GM12878 (cell line): ENCODE data around the gene FDPS.

Source experiments
- BCLAF1 ChIP-seq: fragments of 450-650 bp; IDR thresholded peaks from 2 replicates; pipeline ENCODE4 v1.6.1; 2017; ENCODE audit warnings: antibody characterized with exemption, mild to moderate bottlenecking, moderate library complexity
- CTCF ChIP-seq, 3 experiments: IDR thresholded peaks in 2 of 3; conservative IDR thresholded peaks in 1 of 3; 2 replicates each; pipeline ENCODE4 v1.5.1; 2011; ENCODE audit warnings: low read depth in 3 of 3, low read length in 3 of 3, mild to moderate bottlenecking in 3 of 3, control low read depth in 2 of 3, moderate library complexity in 2 of 3, inconsistent platforms in 1 of 3, mixed read lengths in 1 of 3; ENCODE audit not compliant: control insufficient read depth in 2 of 3, insufficient read depth in 1 of 3; ENCODE audit errors: extremely low read depth in 1 of 3
- POLR2A ChIP-seq: IDR thresholded peaks from 2 replicates; pipeline ENCODE4 v1.6.1; 2011; ENCODE audit warnings: low read depth, mild to moderate bottlenecking, low read length
- POLR2AphosphoS5 ChIP-seq: IDR thresholded peaks from 2 replicates; pipeline ENCODE4 v1.6.1; 2011; ENCODE audit warnings: mild to moderate bottlenecking, low read length, inconsistent platforms
- SIX5 ChIP-seq: IDR thresholded peaks from 2 replicates; pipeline ENCODE4 v1.6.1; 2011; ENCODE audit warnings: mild to moderate bottlenecking, low read depth, low read length, moderate library complexity; ENCODE audit not compliant: severe bottlenecking
- YY1 ChIP-seq: IDR thresholded peaks from 2 replicates; pipeline ENCODE4 v1.6.1; 2011; ENCODE audit warnings: low read depth, mild to moderate bottlenecking, low read length
- ZNF24 ChIP-seq: fragments of 450-650 bp; IDR thresholded peaks from 2 replicates; pipeline ENCODE4 v1.6.1; 2017; ENCODE audit warnings: antibody characterized with exemption, mild to moderate bottlenecking

- no peak for TF ChIP-seq CTCF (IDR thresholded peaks at IDR 0.05 in 2 of 3, conservative IDR thresholded peaks at IDR 0.05 in 1 of 3; ENCODE audit: control insufficient read depth in 2 of 3, extremely low read depth in 1 of 3, insufficient read depth in 1 of 3, low read depth in 3 of 3, low read length in 3 of 3)
- no peak for TF ChIP-seq ZNF24
- no peak for TF ChIP-seq POLR2A
- TF ChIP-seq YY1: no peak
- no peak for TF ChIP-seq SIX5
- TF ChIP-seq POLR2AphosphoS5: no peak
- TF ChIP-seq BCLAF1: no peak
Observed at GRCh38 chr1:155300024-155300423, 8.6 kb upstream of the FDPS start.
